CD14-positive monocyte (primary cell): ENCODE results near the gene USP34. TPM values are rescaled to one million over a fixed set of nuclear protein-coding genes. Genes with fewer than 3 reads are reported as not detected.

Experiments used
- DNase-seq, 3 donors: peaks; one replicate each; pipeline ENCODE4 v3.0.0-alpha.2; 2011 to 2022
- H2AFZ ChIP-seq: 2 replicates; pipeline ENCODE4 v1.6.0; 2012; ENCODE audit warnings: mild to moderate bottlenecking, low read depth, low read length, inconsistent platforms; ENCODE audit not compliant: insufficient read depth, poor library complexity, severe bottlenecking
- H3K27ac ChIP-seq, 2 donors: 1 replicate in 1 of 2; 2 replicates in 1 of 2; pipeline ENCODE4 v1.5.1; 2012 to 2013; ENCODE audit warnings: low read length in 2 of 2, control low read depth in 1 of 2, inconsistent platforms in 1 of 2, low read depth in 1 of 2, mild to moderate bottlenecking in 1 of 2
- H3K27me3 ChIP-seq, 2 donors: one replicate each; pipeline versions ENCODE4 v1.6.0 to v1.6.1; 2011 to 2013; ENCODE audit warnings: low read length in 2 of 2; ENCODE audit not compliant: control insufficient read depth in 2 of 2, insufficient read depth in 2 of 2
- H3K36me3 ChIP-seq, 2 donors: replicated peaks in 1 of 2; 1 replicate in 1 of 2; 2 replicates in 1 of 2; pipeline versions ENCODE4 v1.5.1 to v1.6.1; 2012 to 2013; ENCODE audit warnings: low read length in 2 of 2, control low read depth in 1 of 2, inconsistent platforms in 1 of 2, mild to moderate bottlenecking in 1 of 2; ENCODE audit not compliant: insufficient read depth in 2 of 2, control insufficient read depth in 1 of 2
- H3K4me1 ChIP-seq, 2 donors: 1 replicate in 1 of 2; 2 replicates in 1 of 2; pipeline versions ENCODE4 v1.5.1 to v1.6.1; 2012 to 2013; ENCODE audit warnings: low read length in 2 of 2, control low read depth in 1 of 2, inconsistent platforms in 1 of 2, mild to moderate bottlenecking in 1 of 2, moderate library complexity in 1 of 2; ENCODE audit not compliant: insufficient read depth in 2 of 2, control insufficient read depth in 1 of 2
- H3K4me2 ChIP-seq: replicated peaks from 2 replicates; pipeline ENCODE3; 2012; ENCODE audit warnings: low read length, moderate library complexity, mild to moderate bottlenecking; ENCODE audit not compliant: poor library complexity, severe bottlenecking; ENCODE audit errors: extremely low read depth
- H3K4me3 ChIP-seq, 3 experiments: fragments of 200-600 bp in 1 of 3; sonication (generic) in 1 of 3; replicated peaks in 1 of 3; 1 replicate in 2 of 3; 2 replicates in 1 of 3; pipeline ENCODE4 v1.5.1; 2011 to 2013; ENCODE audit warnings: low read length in 3 of 3, mild to moderate bottlenecking in 3 of 3, control low read depth in 2 of 3, low read depth in 2 of 3, inconsistent platforms in 1 of 3, moderate library complexity in 1 of 3
- H3K79me2 ChIP-seq: 2 replicates; pipeline ENCODE4 v1.6.0; 2012; ENCODE audit warnings: mild to moderate bottlenecking, control low read depth, inconsistent platforms, low read length, moderate library complexity; ENCODE audit not compliant: insufficient read depth
- H3K9ac ChIP-seq: 2 replicates; pipeline ENCODE4 v1.6.0; 2017; ENCODE audit warnings: low read length, mild to moderate bottlenecking; ENCODE audit not compliant: insufficient read depth, poor library complexity, severe bottlenecking
- H3K9me3 ChIP-seq, 2 donors: replicated peaks in 1 of 2; 1 replicate in 1 of 2; 2 replicates in 1 of 2; pipeline versions ENCODE4 v1.5.1 to v1.6.1; 2012 to 2013; ENCODE audit warnings: low read length in 2 of 2, control low read depth in 1 of 2; ENCODE audit not compliant: control insufficient read depth in 1 of 2, insufficient read depth in 1 of 2
- H4K20me1 ChIP-seq: 2 replicates; pipeline ENCODE4 v1.6.0; 2012; ENCODE audit warnings: mild to moderate bottlenecking, low read length, control low read depth, moderate library complexity; ENCODE audit not compliant: insufficient read depth
- H3K27ac Mint-ChIP-seq, 7 donors: one replicate each; pipeline ENCODE4 v1.8.0; 2020; ENCODE audit warnings: mild to moderate bottlenecking in 7 of 7, mixed read lengths in 7 of 7, moderate library complexity in 6 of 7, inconsistent platforms in 2 of 7
- H3K27me3 Mint-ChIP-seq, 3 donors: one replicate each; pipeline ENCODE4 v1.8.0; 2021 to 2022; ENCODE audit warnings: low read depth in 3 of 3, mild to moderate bottlenecking in 3 of 3, mixed read lengths in 3 of 3, moderate library complexity in 3 of 3, inconsistent platforms in 1 of 3
- H3K36me3 Mint-ChIP-seq, 2 donors: one replicate each; pipeline ENCODE4 v1.8.0; 2020; ENCODE audit warnings: mixed read lengths in 2 of 2, inconsistent platforms in 1 of 2, mild to moderate bottlenecking in 1 of 2
- H3K4me1 Mint-ChIP-seq: one replicate; pipeline ENCODE4 v1.8.0; 2020; ENCODE audit warnings: mild to moderate bottlenecking, mixed read lengths
- H3K4me3 Mint-ChIP-seq, 2 donors: one replicate each; pipeline ENCODE4 v1.8.0; 2020; ENCODE audit warnings: mild to moderate bottlenecking in 2 of 2, mixed read lengths in 2 of 2, moderate library complexity in 1 of 2
- H3K9me3 Mint-ChIP-seq, 7 donors: one replicate each; pipeline ENCODE4 v1.8.0; 2020 to 2022; ENCODE audit warnings: mixed read lengths in 7 of 7, mild to moderate bottlenecking in 6 of 7, moderate library complexity in 6 of 7, inconsistent platforms in 2 of 7
- CTCF ChIP-seq: fragments of 200-600 bp; IDR thresholded peaks from one replicate; pipeline ENCODE4 v1.8.0; 2022; ENCODE audit warnings: antibody characterized with exemption, mild to moderate bottlenecking
- WGBS: methylation state at CpG from one replicate; pipeline ENCODE4 v1.1.5; 2013; ENCODE audit warnings: missing lambda C conversion rate; ENCODE audit not compliant: insufficient coverage; 5-methylcytosine and 5-hydroxymethylcytosine counted together
- intact Hi-C, 2 donors: fragments of 100-400 bp; cut with micrococcal nuclease; formaldehyde crosslinking; loops; one replicate each; pipeline versions ENCODE4 v1.15.0 to v1.15.1; 2023
- polyA plus RNA-seq, 3 donors: library from polyadenylated mRNA; depleted of rRNA in 1 of 3; unstranded in 2 of 3; stranded (reverse) in 1 of 3; fragments of 300-500 nt in 2 of 3; fragments of >200 nt in 1 of 3; fragmentation: Illumina TruSeq in 2 of 3; gene quantifications; 1 replicate in 2 of 3; 2 replicates in 1 of 3; pipeline ENCODE4 v1.2.3, GENCODE V29; 2012 to 2021

The USP34 gene
- polyA plus RNA-seq, 3 donors: 2.8 to 47.2 (median 5.9) TPM

- Histone ChIP-seq H3K4me3 (no peak overlapping the region), H3K36me3 (peaks cover 2 to 29% of the 10 kb centered on the region in 2 donors), H3K4me2 (no peak overlapping the region), H3K79me2 (peaks cover 50% of the 10 kb centered on the region), H3K4me1 (peaks cover 12 to 22% of the 10 kb centered on the region in 2 donors), H3K27me3 (no peaks in the 10 kb centered on the region), H3K9me3 (no peaks in the 10 kb centered on the region), H3K9ac (no peak overlapping the region), H4K20me1 (peaks cover 71% of the 10 kb centered on the region), H2AFZ (no peak overlapping the region), H3K27ac (peak overlapping the region in 1 of 2 donors; percentile 4)
- no peaks in the 10 kb centered on the region for H3K27me3 Mint-ChIP-seq
- H3K36me3 Mint-ChIP-seq: peaks cover 17 to 21% of the 10 kb centered on the region in 2 donors
- no peak for TF ChIP-seq CTCF
- peaks cover 33% of the 10 kb centered on the region for H3K4me1 Mint-ChIP-seq
- 80% methylated on average over 1 of the region's 5 CpGs for WGBS
- H3K9me3 Mint-ChIP-seq: peaks cover 0 to 3% (median 0%) of the 10 kb centered on the region in 7 donors
- intact Hi-C loops: no loop called here
- peak overlapping the region in 1 of 7 donors; percentile 76 for H3K27ac Mint-ChIP-seq
- no peak for DNase-seq
- H3K4me3 Mint-ChIP-seq: no peak overlapping the region
These were observed 51.8 kb downstream of the USP34 start for GRCh38 chr2:61419129-61419528.

GRCh38 chr2:61416871-61417645, 53.8 kb downstream of the USP34 start:
- H3K4me2 ChIP-seq: no peak overlapping the region
- peaks cover 54% of the 10 kb centered on the region for H4K20me1 ChIP-seq
- DNase-seq: no peak
- H3K27me3 Mint-ChIP-seq: no peaks in the 10 kb centered on the region
- 100% methylated on average over 6 of the region's 9 CpGs for WGBS
- H3K27ac ChIP-seq: no peak overlapping the region
- peaks cover 17 to 19% of the 10 kb centered on the region in 2 donors for H3K36me3 Mint-ChIP-seq
- no peak overlapping the region for H3K9ac ChIP-seq
- intact Hi-C loops: no loop called here
- no peak overlapping the region for H3K4me3 Mint-ChIP-seq
- peaks cover 0 to 3% (median 0%) of the 10 kb centered on the region in 7 donors for H3K9me3 Mint-ChIP-seq
- peaks cover 2 to 29% of the 10 kb centered on the region in 2 donors for H3K36me3 ChIP-seq
- peak overlapping the region in 1 of 7 donors; percentile 58 for H3K27ac Mint-ChIP-seq
- H3K9me3 ChIP-seq: no peaks in the 10 kb centered on the region
- H3K27me3 ChIP-seq: no peaks in the 10 kb centered on the region
- H3K4me1 Mint-ChIP-seq: peaks cover 23% of the 10 kb centered on the region
- H3K79me2 ChIP-seq: peaks cover 30% of the 10 kb centered on the region
- no peak overlapping the region for H3K4me3 ChIP-seq
- peaks cover 17 to 19% of the 10 kb centered on the region in 2 donors for H3K4me1 ChIP-seq
- TF ChIP-seq CTCF: no peak
- H2AFZ ChIP-seq: no peak overlapping the region
